ENCODE data around the gene PDE4D. TPM values are rescaled to one million over a fixed set of nuclear protein-coding genes. Genes with fewer than 3 reads are reported as not detected.

The PDE4D gene
- total RNA-seq, 1 experiment from 2014 or later = 11.6 TPM

DNA sequence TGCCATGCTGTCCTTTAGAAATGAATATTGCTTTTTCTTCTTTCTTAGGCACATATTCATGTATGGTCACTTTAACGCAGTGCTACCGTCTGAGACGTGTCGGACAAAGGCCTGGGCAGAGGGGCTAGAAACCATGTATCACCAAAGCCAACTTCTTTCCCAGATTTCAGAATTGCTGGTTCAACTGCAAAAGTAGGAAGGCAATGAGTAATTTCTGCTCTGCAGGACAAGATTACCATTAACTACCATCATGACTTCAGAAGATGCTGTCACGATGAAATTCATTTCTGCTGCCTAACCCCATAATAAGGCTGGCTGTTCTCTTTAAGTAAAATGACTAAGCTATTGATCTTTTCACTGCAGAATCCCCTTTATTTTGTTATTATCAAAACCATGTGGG lies 306.7 kb downstream of the PDE4D start:
- intact Hi-C loops (cut with micrococcal nuclease; ENCODE audit: unreplicated experiment) = loop anchor here (5.0 kb wide), 4 partner anchors 55 to 210 kb away; no protein-coding TSS in a partner anchor
- H3K27me3 Mint-ChIP-seq (ENCODE audit: unreplicated experiment) = no peaks in the 10 kb centered on the region
- peak overlapping the region; percentile 64 for H3K27ac Mint-ChIP-seq (ENCODE audit: unreplicated experiment)
- peaks cover 55% of the 10 kb centered on the region for H3K4me1 Mint-ChIP-seq (ENCODE audit: low read depth, unreplicated experiment)
- CTCF ChIA-PET = interaction anchor here (0.6 to 1.4 kb wide), 4 partner anchors 64 to 213 kb away, joined by 3 to 11 read pairs (median 3); no protein-coding TSS in a partner anchor
- no peak for DNase-seq
- BruUV-seq (replicated peaks) = no TSS peak
- peak overlapping the region; percentile 74 for H3K4me3 Mint-ChIP-seq (ENCODE audit: low read depth, unreplicated experiment)
- no peaks in the 10 kb centered on the region for H3K9me3 Mint-ChIP-seq (ENCODE audit: low read depth, unreplicated experiment)
- H3K36me3 Mint-ChIP-seq (ENCODE audit: insufficient read depth, unreplicated experiment) = peaks cover 14% of the 10 kb centered on the region
- TF ChIP-seq, protein P1, sequence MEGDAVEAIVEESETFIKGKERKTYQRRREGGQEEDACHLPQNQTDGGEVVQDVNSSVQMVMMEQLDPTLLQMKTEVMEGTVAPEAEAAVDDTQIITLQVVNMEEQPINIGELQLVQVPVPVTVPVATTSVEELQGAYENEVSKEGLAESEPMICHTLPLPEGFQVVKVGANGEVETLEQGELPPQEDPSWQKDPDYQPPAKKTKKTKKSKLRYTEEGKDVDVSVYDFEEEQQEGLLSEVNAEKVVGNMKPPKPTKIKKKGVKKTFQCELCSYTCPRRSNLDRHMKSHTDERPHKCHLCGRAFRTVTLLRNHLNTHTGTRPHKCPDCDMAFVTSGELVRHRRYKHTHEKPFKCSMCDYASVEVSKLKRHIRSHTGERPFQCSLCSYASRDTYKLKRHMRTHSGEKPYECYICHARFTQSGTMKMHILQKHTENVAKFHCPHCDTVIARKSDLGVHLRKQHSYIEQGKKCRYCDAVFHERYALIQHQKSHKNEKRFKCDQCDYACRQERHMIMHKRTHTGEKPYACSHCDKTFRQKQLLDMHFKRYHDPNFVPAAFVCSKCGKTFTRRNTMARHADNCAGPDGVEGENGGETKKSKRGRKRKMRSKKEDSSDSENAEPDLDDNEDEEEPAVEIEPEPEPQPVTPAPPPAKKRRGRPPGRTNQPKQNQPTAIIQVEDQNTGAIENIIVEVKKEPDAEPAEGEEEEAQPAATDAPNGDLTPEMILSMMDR (IDR thresholded peaks at IDR 0.05; ENCODE audit: unreplicated experiment) = no peak

DNA sequence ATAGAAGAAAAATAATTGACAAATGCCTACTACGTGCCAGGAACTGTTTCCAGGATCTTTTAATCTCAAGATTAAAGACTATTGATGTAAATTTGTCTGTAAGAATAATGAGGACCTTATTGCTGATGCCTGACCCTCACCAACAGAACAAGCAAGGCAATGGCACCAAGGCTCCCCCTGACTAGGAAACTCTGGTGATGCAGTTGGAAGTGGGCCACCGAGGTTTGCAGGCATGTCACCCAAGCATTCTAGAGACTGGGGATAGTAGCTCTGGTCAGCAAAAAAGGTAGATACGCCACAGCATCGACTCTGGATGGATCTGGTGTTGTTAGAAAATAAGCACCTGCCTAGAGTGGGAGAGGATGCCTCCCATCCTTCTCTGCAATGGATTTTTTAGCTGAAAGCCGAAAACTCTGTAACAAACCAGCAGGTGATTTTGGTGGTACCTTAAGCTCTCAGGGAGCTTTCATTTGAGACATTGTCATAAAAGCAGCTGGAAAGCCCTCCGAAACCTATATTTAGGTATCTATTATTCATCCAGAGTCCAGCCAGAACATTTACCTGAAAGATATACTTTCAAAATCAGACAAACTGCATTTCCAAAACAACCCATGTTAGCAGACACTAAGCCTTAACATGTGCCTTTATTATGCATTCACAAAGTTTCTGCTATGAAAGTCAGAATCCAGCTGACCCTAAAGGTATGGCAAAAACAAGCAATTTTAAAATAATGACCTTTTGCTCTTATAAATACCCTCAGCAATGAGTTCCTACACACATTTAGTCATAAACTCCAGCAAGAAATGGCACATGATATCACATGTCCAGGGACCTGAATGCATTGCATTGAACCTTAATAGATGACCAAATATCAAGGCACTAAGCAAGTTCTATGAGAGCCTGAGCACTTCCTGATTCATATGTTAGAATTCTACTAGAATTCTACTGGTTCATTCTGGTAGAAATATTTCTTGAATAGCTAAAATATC lies 308.4 kb downstream of the PDE4D start:
- Mint-ChIP-seq H3K9me3 (ENCODE audit: low read depth, unreplicated experiment) (no peaks in the 10 kb centered on the region), H3K4me1 (ENCODE audit: low read depth, unreplicated experiment) (peaks cover 52% of the 10 kb centered on the region), H3K27me3 (ENCODE audit: unreplicated experiment) (no peaks in the 10 kb centered on the region), H3K4me3 (ENCODE audit: low read depth, unreplicated experiment) (peak overlapping the region; percentile 56), H3K36me3 (ENCODE audit: insufficient read depth, unreplicated experiment) (peaks cover 14% of the 10 kb centered on the region), H3K27ac (ENCODE audit: unreplicated experiment) (peak overlapping the region; percentile 59)
- TF ChIP-seq, protein P1 (IDR thresholded peaks at IDR 0.05; ENCODE audit: unreplicated experiment) = no peak
- no TSS peak for BruUV-seq (replicated peaks)
- DNase-seq = no peak
- CTCF ChIA-PET = interaction anchor here (1.0 to 1.4 kb wide), 2 partner anchors 12 to 81 kb away, joined by 3 read pairs; no protein-coding TSS in a partner anchor
- intact Hi-C loops (cut with micrococcal nuclease; ENCODE audit: unreplicated experiment) = loop anchor here (5.0 kb wide), 4 partner anchors 57 to 212 kb away; no protein-coding TSS in a partner anchor

DNA sequence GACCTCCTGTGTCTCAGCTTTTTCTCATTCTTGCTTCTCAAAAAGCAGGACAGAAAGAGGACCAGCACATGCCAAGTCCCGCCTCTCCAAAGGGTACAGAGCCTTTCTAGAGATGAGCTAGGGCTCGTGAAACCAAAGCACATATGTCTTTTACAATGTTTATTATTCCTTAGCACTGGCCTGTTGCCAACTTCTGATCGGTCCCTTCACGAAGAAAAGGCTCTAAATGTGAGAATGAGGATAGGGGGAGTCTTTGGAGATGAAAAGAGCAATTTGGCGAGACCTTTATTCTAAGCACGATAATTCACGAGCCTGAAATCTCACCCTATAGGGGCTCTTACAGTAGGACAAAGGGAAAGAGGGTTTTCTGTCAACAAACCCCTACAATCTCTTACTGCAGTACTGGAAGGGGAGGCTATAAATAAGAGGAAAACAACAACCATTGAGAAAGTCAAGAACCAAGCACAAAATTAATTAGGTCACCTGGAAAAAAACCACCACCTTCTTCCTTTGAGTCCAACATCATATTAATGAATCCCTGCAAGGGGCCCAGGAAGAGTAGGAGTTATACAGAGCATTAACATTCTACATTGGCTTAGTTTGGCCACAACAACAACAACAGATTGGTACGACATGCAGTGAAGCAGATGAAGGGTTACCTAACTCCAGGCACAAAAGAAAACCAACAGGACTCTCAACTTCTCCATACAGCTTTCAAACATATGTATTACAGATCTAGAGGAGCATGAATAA lies 309.5 kb downstream of the PDE4D start:
- no TSS peak for BruUV-seq (replicated peaks)
- Mint-ChIP-seq H3K36me3 (ENCODE audit: insufficient read depth, unreplicated experiment) (peaks cover 14% of the 10 kb centered on the region), H3K4me3 (ENCODE audit: low read depth, unreplicated experiment) (peak overlapping the region; percentile 56), H3K4me1 (ENCODE audit: low read depth, unreplicated experiment) (peaks cover 55% of the 10 kb centered on the region), H3K27ac (ENCODE audit: unreplicated experiment) (peak overlapping the region; percentile 59), H3K27me3 (ENCODE audit: unreplicated experiment) (no peaks in the 10 kb centered on the region), H3K9me3 (ENCODE audit: low read depth, unreplicated experiment) (no peaks in the 10 kb centered on the region)
- DNase-seq = no peak
- intact Hi-C loops (cut with micrococcal nuclease; ENCODE audit: unreplicated experiment) = no loop called here
- CTCF ChIA-PET = interaction anchor here (1.0 to 1.4 kb wide), 3 partner anchors 13 to 78 kb away, joined by 3 read pairs; no protein-coding TSS in a partner anchor
- TF ChIP-seq, protein P1 (IDR thresholded peaks at IDR 0.05; ENCODE audit: unreplicated experiment) = no peak

DNA sequence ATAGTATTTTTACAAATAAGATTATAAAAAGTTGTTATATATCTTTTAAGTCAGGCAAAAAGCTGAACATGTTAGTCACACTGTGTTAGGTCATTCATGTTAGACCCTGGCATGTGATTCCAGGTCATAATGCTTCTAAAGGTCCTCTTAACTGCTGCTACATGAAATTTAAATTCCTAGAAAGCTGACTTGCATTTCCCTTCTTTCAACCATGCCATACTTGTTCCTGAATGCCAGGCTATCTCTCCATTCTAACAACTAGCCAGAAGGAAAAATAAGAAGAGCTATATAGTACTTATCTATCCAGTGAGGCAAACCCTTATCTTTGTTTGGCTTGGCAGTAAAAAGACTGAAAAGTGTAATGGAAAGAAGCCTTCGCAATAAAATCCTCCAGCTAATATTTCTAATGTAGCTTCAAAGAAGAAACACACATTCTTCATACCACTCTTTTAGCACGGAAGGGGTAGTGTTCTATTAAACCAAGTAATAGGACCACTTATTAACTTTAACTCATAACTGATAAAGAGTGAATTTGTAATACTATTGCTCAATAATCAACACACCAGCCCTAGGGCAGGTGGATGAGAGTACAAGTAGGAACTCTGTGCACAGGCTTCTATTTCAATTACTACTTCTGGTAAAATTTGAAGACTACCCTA lies 310.2 kb downstream of the PDE4D start:
- H3K9me3 Mint-ChIP-seq (ENCODE audit: low read depth, unreplicated experiment) = no peaks in the 10 kb centered on the region
- DNase-seq = no peak
- H3K36me3 Mint-ChIP-seq (ENCODE audit: insufficient read depth, unreplicated experiment) = peaks cover 13% of the 10 kb centered on the region
- CTCF ChIA-PET = interaction anchor here (0.6 to 1.1 kb wide), 3 partner anchors 77 to 1115 kb away, joined by 3 read pairs; no protein-coding TSS in a partner anchor
- TF ChIP-seq, protein P1 (IDR thresholded peaks at IDR 0.05; ENCODE audit: unreplicated experiment) = no peak
- H3K27ac Mint-ChIP-seq (ENCODE audit: unreplicated experiment) = peak overlapping the region; percentile 59
- intact Hi-C loops (cut with micrococcal nuclease; ENCODE audit: unreplicated experiment) = no loop called here
- BruUV-seq (replicated peaks) = no TSS peak
- H3K27me3 Mint-ChIP-seq (ENCODE audit: unreplicated experiment) = no peaks in the 10 kb centered on the region
- H3K4me3 Mint-ChIP-seq (ENCODE audit: low read depth, unreplicated experiment) = peak overlapping the region; percentile 56
- peaks cover 62% of the 10 kb centered on the region for H3K4me1 Mint-ChIP-seq (ENCODE audit: low read depth, unreplicated experiment)

Data from Calu3 (cell line).